ENCODE data around the gene TRPV2.
A peak's percentile ranks its signal among the peaks of the same experiment; 100 is the strongest.
"Not testable (repeated sequence)": the region's sequence is repeated elsewhere in the genome, so short reads cannot be mapped to it uniquely, and the experiment has no call there.

Gene TRPV2

GRCh38 chr17:16396693-16397092, 18.7 kb upstream of the TRPV2 start:
- H3K4me3 ChIP-seq (IDR thresholded peaks at IDR 0.05; ENCODE audit: insufficient read depth, low read depth, low read length); H3K4me2 ChIP-seq; H3K27me3 ChIP-seq (ENCODE audit: insufficient read depth, low read depth); H3K36me3 ChIP-seq (ENCODE audit: insufficient read depth); H4K20me1 ChIP-seq (ENCODE audit: insufficient read depth); H3K9ac ChIP-seq; H2AFZ ChIP-seq (ENCODE audit: low read depth); H3K4me1 ChIP-seq (ENCODE audit: low read depth, poor library complexity, severe bottlenecking); H3K27ac ChIP-seq; H3K79me2 ChIP-seq (ENCODE audit: insufficient read depth, low read depth): not testable (repeated sequence)

- H3K9ac ChIP-seq = no peak overlapping the region
- no peaks in the 10 kb centered on the region for H3K4me1 ChIP-seq (ENCODE audit: low read depth, poor library complexity, severe bottlenecking)
- no peak overlapping the region for H2AFZ ChIP-seq (ENCODE audit: low read depth)
- H3K79me2 ChIP-seq (ENCODE audit: insufficient read depth, low read depth) = no peaks in the 10 kb centered on the region
- no peak overlapping the region for H3K27ac ChIP-seq
- no peaks in the 10 kb centered on the region for H3K27me3 ChIP-seq (ENCODE audit: insufficient read depth, low read depth)
- H3K4me3 ChIP-seq (IDR thresholded peaks at IDR 0.05; ENCODE audit: insufficient read depth, low read depth, low read length) = no peak overlapping the region
- H4K20me1 ChIP-seq (ENCODE audit: insufficient read depth) = no peaks in the 10 kb centered on the region
- no peaks in the 10 kb centered on the region for H3K36me3 ChIP-seq (ENCODE audit: insufficient read depth)
- no peak overlapping the region for H3K4me2 ChIP-seq
- no peak for TF ChIP-seq CTCF (conservative IDR thresholded peaks at IDR 0.05; ENCODE audit: low read depth, low read length)
Observed at GRCh38 chr17:16398270-16399267, 16.8 kb upstream of the TRPV2 start.

GRCh38 chr17:16403847-16404246, 11.5 kb upstream of the TRPV2 start:
- not testable (repeated sequence) for H3K9ac ChIP-seq

GRCh38 chr17:16406742-16407674, 8.4 kb upstream of the TRPV2 start:
- H3K4me2 ChIP-seq = peak overlapping the region; percentile 57
- H3K27ac ChIP-seq = peak overlapping the region; percentile 63
- no peaks in the 10 kb centered on the region for H3K36me3 ChIP-seq (ENCODE audit: insufficient read depth)
- no peak for TF ChIP-seq CTCF (conservative IDR thresholded peaks at IDR 0.05; ENCODE audit: low read depth, low read length)
- peak overlapping the region; percentile 41; the same call in 1 of the 2 replicates for H3K9ac ChIP-seq
- no peaks in the 10 kb centered on the region for H4K20me1 ChIP-seq (ENCODE audit: insufficient read depth)
- H2AFZ ChIP-seq (ENCODE audit: low read depth) = peak overlapping the region; percentile 82
- no peak overlapping the region for H3K4me3 ChIP-seq (IDR thresholded peaks at IDR 0.05; ENCODE audit: insufficient read depth, low read depth, low read length)
- H3K79me2 ChIP-seq (ENCODE audit: insufficient read depth, low read depth) = no peaks in the 10 kb centered on the region
- H3K27me3 ChIP-seq (ENCODE audit: insufficient read depth, low read depth) = no peaks in the 10 kb centered on the region
- peaks cover 16% of the 10 kb centered on the region for H3K4me1 ChIP-seq (ENCODE audit: low read depth, poor library complexity, severe bottlenecking)

More at GRCh38 chr17:16403847-16404246, 11.5 kb upstream of the TRPV2 start:
- H3K27ac ChIP-seq; H3K79me2 ChIP-seq (ENCODE audit: insufficient read depth, low read depth); H3K27me3 ChIP-seq (ENCODE audit: insufficient read depth, low read depth); H3K4me2 ChIP-seq; H2AFZ ChIP-seq (ENCODE audit: low read depth); H3K36me3 ChIP-seq (ENCODE audit: insufficient read depth); H3K4me1 ChIP-seq (ENCODE audit: low read depth, poor library complexity, severe bottlenecking); H4K20me1 ChIP-seq (ENCODE audit: insufficient read depth); H3K4me3 ChIP-seq (IDR thresholded peaks at IDR 0.05; ENCODE audit: insufficient read depth, low read depth, low read length): not testable (repeated sequence)

- peak overlapping the region; percentile 16; the same call in 1 of the 2 replicates for H3K9ac ChIP-seq
- H3K36me3 ChIP-seq (ENCODE audit: insufficient read depth) = no peaks in the 10 kb centered on the region
- peak overlapping the region; percentile 13; the same call in 1 of the 2 replicates for H2AFZ ChIP-seq (ENCODE audit: low read depth)
- no peaks in the 10 kb centered on the region for H3K79me2 ChIP-seq (ENCODE audit: insufficient read depth, low read depth)
- no peak for TF ChIP-seq CTCF (conservative IDR thresholded peaks at IDR 0.05; ENCODE audit: low read depth, low read length)
- no peaks in the 10 kb centered on the region for H3K27me3 ChIP-seq (ENCODE audit: insufficient read depth, low read depth)
- no peak overlapping the region for H3K4me3 ChIP-seq (IDR thresholded peaks at IDR 0.05; ENCODE audit: insufficient read depth, low read depth, low read length)
- no peaks in the 10 kb centered on the region for H4K20me1 ChIP-seq (ENCODE audit: insufficient read depth)
- H3K4me1 ChIP-seq (ENCODE audit: low read depth, poor library complexity, severe bottlenecking) = peaks cover 16% of the 10 kb centered on the region
- H3K27ac ChIP-seq = peak overlapping the region; percentile 76
- peak overlapping the region; percentile 71 for H3K4me2 ChIP-seq
Observed at GRCh38 chr17:16407911-16408588, 7.3 kb upstream of the TRPV2 start.
